Measurements from ENCODE around the gene TTR. TPM values are rescaled to one million over a fixed set of nuclear protein-coding genes. Genes with fewer than 3 reads are reported as not detected.

TTR gene
- total and polyA plus RNA-seq, 8 donors, result 133 to 9,933 (median 372) TPM

DNA sequence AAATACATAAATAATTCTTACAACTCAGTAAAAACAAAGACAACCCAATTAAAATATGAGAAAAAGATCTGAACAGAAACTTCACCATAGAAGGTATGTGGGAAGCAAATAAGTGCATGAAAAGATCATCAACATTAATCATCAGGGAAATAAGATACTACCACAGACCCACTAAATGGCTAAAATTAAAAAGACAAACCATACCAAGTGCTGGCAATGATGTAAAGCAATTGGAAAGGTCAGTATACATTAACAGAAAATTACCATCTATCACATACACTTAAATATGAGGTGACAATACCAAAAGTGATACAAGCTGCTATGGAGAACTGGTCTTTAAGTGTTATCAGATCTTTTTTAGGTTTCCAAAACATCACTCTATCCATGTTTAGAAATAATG, 44.7 kb downstream of the TTR start:
- DNase-seq, result no peak
- H3K4me1 ChIP-seq, result no peaks in the 10 kb centered on the region
- H3K9me3 ChIP-seq, result no peaks in the 10 kb centered on the region
- no peak overlapping the region for H3K4me3 ChIP-seq
- no peaks in the 10 kb centered on the region for H3K27me3 ChIP-seq
- intact Hi-C loops (cut with DNase I), result no loop called here
- ATAC-seq, result no peak
- TF ChIP-seq, protein P1, sequence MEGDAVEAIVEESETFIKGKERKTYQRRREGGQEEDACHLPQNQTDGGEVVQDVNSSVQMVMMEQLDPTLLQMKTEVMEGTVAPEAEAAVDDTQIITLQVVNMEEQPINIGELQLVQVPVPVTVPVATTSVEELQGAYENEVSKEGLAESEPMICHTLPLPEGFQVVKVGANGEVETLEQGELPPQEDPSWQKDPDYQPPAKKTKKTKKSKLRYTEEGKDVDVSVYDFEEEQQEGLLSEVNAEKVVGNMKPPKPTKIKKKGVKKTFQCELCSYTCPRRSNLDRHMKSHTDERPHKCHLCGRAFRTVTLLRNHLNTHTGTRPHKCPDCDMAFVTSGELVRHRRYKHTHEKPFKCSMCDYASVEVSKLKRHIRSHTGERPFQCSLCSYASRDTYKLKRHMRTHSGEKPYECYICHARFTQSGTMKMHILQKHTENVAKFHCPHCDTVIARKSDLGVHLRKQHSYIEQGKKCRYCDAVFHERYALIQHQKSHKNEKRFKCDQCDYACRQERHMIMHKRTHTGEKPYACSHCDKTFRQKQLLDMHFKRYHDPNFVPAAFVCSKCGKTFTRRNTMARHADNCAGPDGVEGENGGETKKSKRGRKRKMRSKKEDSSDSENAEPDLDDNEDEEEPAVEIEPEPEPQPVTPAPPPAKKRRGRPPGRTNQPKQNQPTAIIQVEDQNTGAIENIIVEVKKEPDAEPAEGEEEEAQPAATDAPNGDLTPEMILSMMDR (IDR thresholded peaks at IDR 0.05), result no peak
- no peaks in the 10 kb centered on the region for H3K36me3 ChIP-seq
- no peak for FAIRE-seq
- H3K27ac ChIP-seq, result no peak overlapping the region

GRCh38 chr18:31637445-31637844, 45.8 kb downstream of the TTR start:
- Histone ChIP-seq H3K4me3 (no peak overlapping the region), H3K4me1 (no peaks in the 10 kb centered on the region), H3K27me3 (no peaks in the 10 kb centered on the region), H3K27ac (no peak overlapping the region), H3K36me3 (no peaks in the 10 kb centered on the region), H3K9me3 (no peaks in the 10 kb centered on the region)
- intact Hi-C loops (cut with DNase I), result no loop called here
- FAIRE-seq (no peak), ATAC-seq (no peak), DNase-seq (no peak)
- WGBS, 2 donors, result 95 to 97% methylated on average over 3 of the region's 3 CpGs
- TF ChIP-seq, protein P1 (IDR thresholded peaks at IDR 0.05), result no peak

GRCh38 chr18:31643003-31643402, 51.3 kb downstream of the TTR start:
- Histone ChIP-seq H3K9me3 (no peaks in the 10 kb centered on the region), H3K27me3 (no peaks in the 10 kb centered on the region), H3K4me3 (no peak overlapping the region), H3K4me1 (no peaks in the 10 kb centered on the region), H3K27ac (no peak overlapping the region), H3K36me3 (no peaks in the 10 kb centered on the region)
- ATAC-seq (no peak), FAIRE-seq (no peak), DNase-seq (no peak)
- intact Hi-C loops (cut with DNase I), result no loop called here
- TF ChIP-seq, protein P1 (IDR thresholded peaks at IDR 0.05), result no peak
- WGBS, 2 donors, result 89 to 90% methylated on average over 4 of the region's 4 CpGs

GRCh38 chr18:31645411-31645810, 53.7 kb downstream of the TTR start:
- intact Hi-C loops (cut with DNase I), result no loop called here
- no peaks in the 10 kb centered on the region for H3K27me3 ChIP-seq
- H3K4me1 ChIP-seq, result no peaks in the 10 kb centered on the region
- FAIRE-seq (no peak), DNase-seq (no peak), ATAC-seq (no peak)
- WGBS, 2 donors, result 91 to 95% methylated on average over 4 of the region's 4 CpGs
- no peaks in the 10 kb centered on the region for H3K36me3 ChIP-seq
- no peak overlapping the region for H3K4me3 ChIP-seq
- H3K9me3 ChIP-seq, result no peaks in the 10 kb centered on the region
- TF ChIP-seq, protein P1 (IDR thresholded peaks at IDR 0.05), result no peak
- no peak overlapping the region for H3K27ac ChIP-seq

- intact Hi-C loops (cut with DNase I), result no loop called here
- Histone ChIP-seq H3K36me3 (no peaks in the 10 kb centered on the region), H3K4me3 (no peak overlapping the region), H3K9me3 (no peaks in the 10 kb centered on the region), H3K4me1 (no peaks in the 10 kb centered on the region), H3K27me3 (no peaks in the 10 kb centered on the region), H3K27ac (no peak overlapping the region)
- no peak for FAIRE-seq
- TF ChIP-seq, protein P1 (IDR thresholded peaks at IDR 0.05), result no peak
- DNase-seq, result no peak
- 83 to 86% methylated on average over 7 of the region's 7 CpGs for WGBS, 2 donors
- no peak for ATAC-seq
These were observed 54.9 kb downstream of the TTR start for GRCh38 chr18:31646332-31647126.

Data from pancreas (tissue), 10 donors.